CD8-positive, alpha-beta memory T cell (primary cell): ENCODE results near the gene TMEM43. TPM values are rescaled to one million over a fixed set of nuclear protein-coding genes. Genes with fewer than 3 reads are reported as not detected.

Source experiments
- CTCF ChIA-PET: fragments of 350-600 bp; sonication (Branson Sonifier 250); formaldehyde crosslinking; loops from one replicate; lab custom pipeline; 2021; ENCODE audit warnings: antibody characterized with exemption; lab: Charles Lee
- POLR2A ChIA-PET: fragments of 350-600 bp; sonication (Branson Sonifier 250); formaldehyde crosslinking; loops from one replicate; lab custom pipeline; 2021; ENCODE audit warnings: antibody characterized with exemption; lab: Charles Lee
- DNase-seq, 5 donors: peaks; one replicate each; pipeline versions ENCODE4 v3.0.0 to v3.0.0-alpha.2; 2020 to 2022; ENCODE audit warnings: mixed read lengths in 1 of 5
- H3K27ac ChIP-seq: one replicate; pipeline ENCODE4 v1.7.0; 2013; ENCODE audit warnings: low read depth, mild to moderate bottlenecking, low read length, moderate library complexity
- H3K27me3 ChIP-seq: 2 replicates; pipeline ENCODE4 v1.7.0; 2013; ENCODE audit warnings: low read length, mild to moderate bottlenecking; ENCODE audit not compliant: insufficient read depth, poor library complexity, severe bottlenecking
- H3K36me3 ChIP-seq: 2 replicates; pipeline ENCODE4 v1.7.0; 2013; ENCODE audit warnings: mild to moderate bottlenecking, low read length, moderate library complexity; ENCODE audit not compliant: insufficient read depth
- H3K4me1 ChIP-seq: 2 replicates; pipeline ENCODE4 v1.7.0; 2013; ENCODE audit warnings: mild to moderate bottlenecking, low read length, moderate library complexity; ENCODE audit not compliant: insufficient read depth
- H3K4me3 ChIP-seq: 2 replicates; pipeline ENCODE4 v1.7.0; 2013; ENCODE audit warnings: mild to moderate bottlenecking, low read length
- H3K9me3 ChIP-seq: 2 replicates; pipeline ENCODE4 v1.7.0; 2013; ENCODE audit warnings: mild to moderate bottlenecking, low read length
- H3K27ac Mint-ChIP-seq, 8 donors: one replicate each; pipeline ENCODE4 v1.8.0; 2020 to 2021; ENCODE audit warnings: mixed read lengths in 8 of 8, mild to moderate bottlenecking in 6 of 8, inconsistent platforms in 3 of 8, moderate library complexity in 3 of 8
- H3K27me3 Mint-ChIP-seq, 2 donors: one replicate each; pipeline ENCODE4 v1.8.0; 2020 to 2021; ENCODE audit warnings: mixed read lengths in 2 of 2, mild to moderate bottlenecking in 1 of 2, moderate library complexity in 1 of 2
- H3K36me3 Mint-ChIP-seq, 3 donors: one replicate each; pipeline ENCODE4 v1.8.0; 2020 to 2021; ENCODE audit warnings: mixed read lengths in 3 of 3, inconsistent platforms in 1 of 3, mild to moderate bottlenecking in 1 of 3
- H3K4me1 Mint-ChIP-seq, 3 donors: one replicate each; pipeline ENCODE4 v1.8.0; 2020 to 2021; ENCODE audit warnings: mixed read lengths in 3 of 3, inconsistent platforms in 1 of 3, mild to moderate bottlenecking in 1 of 3
- H3K4me3 Mint-ChIP-seq, 7 donors: one replicate each; pipeline ENCODE4 v1.8.0; 2020 to 2021; ENCODE audit warnings: mixed read lengths in 7 of 7, mild to moderate bottlenecking in 6 of 7, moderate library complexity in 4 of 7, inconsistent platforms in 2 of 7
- H3K9me3 Mint-ChIP-seq, 5 donors: one replicate each; pipeline ENCODE4 v1.8.0; 2020 to 2022; ENCODE audit warnings: mixed read lengths in 5 of 5, mild to moderate bottlenecking in 3 of 5, moderate library complexity in 2 of 5, inconsistent platforms in 1 of 5
- polyA plus RNA-seq: library from polyadenylated mRNA; unstranded; fragments of 300-500 nt; fragmentation: Illumina TruSeq; gene quantifications from one replicate; pipeline ENCODE4 v1.2.3, GENCODE V29; 2021
- total RNA-seq, 2 experiments: library from RNA; stranded (reverse); gene quantifications; one replicate each; pipeline ENCODE4 v1.2.3, GENCODE V29; 2021

TMEM43 gene
- total and polyA plus RNA-seq, 3 experiments from 2014 or later: 48.8 to 75.3 (median 49.4) TPM

- peaks cover 5% of the 10 kb centered on the region for H3K36me3 ChIP-seq
Observed at GRCh38 chr3:14141602-14142341, 16.9 kb downstream of the TMEM43 start.

GRCh38 chr3:14142567-14143270 lies 17.9 kb downstream of the TMEM43 start:
- peaks cover 55% of the 10 kb centered on the region for H3K4me1 ChIP-seq
- peak overlapping the region; percentile 94 for H3K27ac ChIP-seq
- H3K36me3 Mint-ChIP-seq: peaks cover 0 to 81% (median 18%) of the 10 kb centered on the region in 3 donors
- ChIA-PET POLR2A (interaction anchor here (1.9 to 2.6 kb wide), 2 partner anchors 18 to 36 kb away, joined by 19 to 20 read pairs; partner anchors contain the start of genes CHCHD4, LSM3, TMEM43 and XPC), CTCF (interaction anchor here (0.7 to 4.4 kb wide), 4 partner anchors 17 to 485 kb away, joined by 3 to 24 read pairs (median 4); partner anchors contain the start of genes LSM3 and XPC)
- peak overlapping the region; percentile 32 to 80 (median 73) for H3K4me3 Mint-ChIP-seq
- no peak overlapping the region for H3K4me3 ChIP-seq
- no peaks in the 10 kb centered on the region for H3K9me3 Mint-ChIP-seq
- peaks cover 14% of the 10 kb centered on the region for H3K36me3 ChIP-seq
- H3K9me3 ChIP-seq: no peaks in the 10 kb centered on the region
- peak; percentile 59 to 84 (median 76) for DNase-seq
- no peaks in the 10 kb centered on the region for H3K27me3 ChIP-seq
- peaks cover 56 to 66% (median 65%) of the 10 kb centered on the region in 3 donors for H3K4me1 Mint-ChIP-seq
- peaks cover 0 to 4% of the 10 kb centered on the region in 2 donors for H3K27me3 Mint-ChIP-seq
- H3K27ac Mint-ChIP-seq: peak overlapping the region; percentile 98 to 100 (median 100)

More at GRCh38 chr3:14141602-14142341, 16.9 kb downstream of the TMEM43 start:
- Histone ChIP-seq H3K4me3 (peak overlapping the region; percentile 17), H3K4me1 (peaks cover 55% of the 10 kb centered on the region), H3K27ac (peak overlapping the region; percentile 94), H3K9me3 (no peaks in the 10 kb centered on the region), H3K27me3 (no peaks in the 10 kb centered on the region)
- peaks cover 54 to 66% (median 65%) of the 10 kb centered on the region in 3 donors for H3K4me1 Mint-ChIP-seq
- H3K27me3 Mint-ChIP-seq: peaks cover 0 to 4% of the 10 kb centered on the region in 2 donors
- peak overlapping the region; percentile 32 to 80 (median 73) for H3K4me3 Mint-ChIP-seq
- H3K27ac Mint-ChIP-seq: peak overlapping the region; percentile 98 to 100 (median 100)
- POLR2A ChIA-PET: interaction anchor here (1.9 to 2.6 kb wide), 2 partner anchors 17 to 37 kb away, joined by 19 to 20 read pairs; partner anchors contain the start of genes CHCHD4, LSM3, TMEM43 and XPC
- H3K9me3 Mint-ChIP-seq: no peaks in the 10 kb centered on the region
- CTCF ChIA-PET: interaction anchor here (0.7 to 4.4 kb wide), 3 partner anchors 16 to 36 kb away, joined by 3 to 24 read pairs (median 4); partner anchors contain the start of genes LSM3 and XPC
- peaks cover 0 to 75% (median 15%) of the 10 kb centered on the region in 3 donors for H3K36me3 Mint-ChIP-seq
- peak in 2 of 5 donors; percentile 12 to 52 for DNase-seq

GRCh38 chr3:14143271-14144225 lies 18.7 kb downstream of the TMEM43 start:
- ChIA-PET POLR2A (interaction anchor here (1.3 to 2.6 kb wide), 6 partner anchors 19 to 508 kb away, joined by 3 to 22 read pairs (median 20); partner anchors contain the start of genes CCDC174, CHCHD4, LSM3 and TMEM43), CTCF (interaction anchor here (1.0 to 4.4 kb wide), 7 partner anchors 19 to 485 kb away, joined by 3 to 24 read pairs (median 5); partner anchors contain the start of genes CHCHD4, LSM3, TMEM43 and XPC)
- Mint-ChIP-seq H3K9me3 (no peaks in the 10 kb centered on the region), H3K27ac (peak overlapping the region; percentile 98 to 100 (median 100)), H3K36me3 (peaks cover 0 to 81% (median 18%) of the 10 kb centered on the region in 3 donors), H3K4me1 (peaks cover 56 to 66% (median 65%) of the 10 kb centered on the region in 3 donors), H3K27me3 (peaks cover 0 to 4% of the 10 kb centered on the region in 2 donors), H3K4me3 (peak overlapping the region; percentile 57 to 91 (median 83))
- peaks cover 14% of the 10 kb centered on the region for H3K36me3 ChIP-seq
- peak in 1 of 5 donors; percentile 41 for DNase-seq
- H3K4me3 ChIP-seq: peak overlapping the region; percentile 10
- H3K27ac ChIP-seq: peak overlapping the region; percentile 94
- no peaks in the 10 kb centered on the region for H3K9me3 ChIP-seq
- peaks cover 55% of the 10 kb centered on the region for H3K4me1 ChIP-seq
- H3K27me3 ChIP-seq: no peaks in the 10 kb centered on the region

GRCh38 chr3:14144423-14145075 lies 19.7 kb downstream of the TMEM43 start:
- Histone ChIP-seq H3K4me1 (peaks cover 55% of the 10 kb centered on the region), H3K4me3 (peak overlapping the region; percentile 10), H3K27me3 (no peaks in the 10 kb centered on the region), H3K27ac (peak overlapping the region; percentile 94), H3K9me3 (no peaks in the 10 kb centered on the region), H3K36me3 (peaks cover 14% of the 10 kb centered on the region)
- peak overlapping the region; percentile 57 to 91 (median 83) for H3K4me3 Mint-ChIP-seq
- peak overlapping the region; percentile 98 to 100 (median 100) for H3K27ac Mint-ChIP-seq
- no peaks in the 10 kb centered on the region for H3K9me3 Mint-ChIP-seq
- peak; percentile 66 to 94 (median 86) for DNase-seq
- CTCF ChIA-PET: interaction anchor here (0.6 to 4.4 kb wide), 9 partner anchors 14 to 486 kb away, joined by 3 to 24 read pairs (median 5); partner anchors contain the start of genes CHCHD4, LSM3, TMEM43 and XPC
- H3K27me3 Mint-ChIP-seq: peaks cover 0 to 4% of the 10 kb centered on the region in 2 donors
- peaks cover 0 to 77% (median 16%) of the 10 kb centered on the region in 3 donors for H3K36me3 Mint-ChIP-seq
- POLR2A ChIA-PET: interaction anchor here (0.5 to 2.0 kb wide), 7 partner anchors 16 to 507 kb away, joined by 3 to 22 read pairs (median 3); partner anchors contain the start of genes CCDC174, CHCHD4, LSM3 and TMEM43
- H3K4me1 Mint-ChIP-seq: peaks cover 56 to 66% (median 65%) of the 10 kb centered on the region in 3 donors

GRCh38 chr3:14145236-14145635 lies 20.4 kb downstream of the TMEM43 start:
- no peaks in the 10 kb centered on the region for H3K9me3 ChIP-seq
- DNase-seq: peak in 1 of 5 donors; percentile 42
- peaks cover 55 to 64% (median 62%) of the 10 kb centered on the region in 3 donors for H3K4me1 Mint-ChIP-seq
- H3K27ac ChIP-seq: peak overlapping the region; percentile 94
- CTCF ChIA-PET: interaction anchor here (0.6 to 4.4 kb wide), 8 partner anchors 13 to 249 kb away, joined by 3 to 24 read pairs (median 4); partner anchors contain the start of genes CHCHD4, LSM3, TMEM43 and XPC
- no peak overlapping the region for H3K4me3 ChIP-seq
- H3K27ac Mint-ChIP-seq: peak overlapping the region; percentile 98 to 100 (median 100)
- H3K9me3 Mint-ChIP-seq: no peaks in the 10 kb centered on the region
- H3K27me3 Mint-ChIP-seq: peaks cover 0 to 4% of the 10 kb centered on the region in 2 donors
- POLR2A ChIA-PET: interaction anchor here (0.5 to 2.0 kb wide), 8 partner anchors 16 to 506 kb away, joined by 3 to 22 read pairs (median 3); partner anchors contain the start of genes CCDC174, CHCHD4, LSM3 and TMEM43
- no peaks in the 10 kb centered on the region for H3K27me3 ChIP-seq
- H3K4me1 ChIP-seq: peaks cover 54% of the 10 kb centered on the region
- H3K36me3 Mint-ChIP-seq: peaks cover 0 to 77% (median 16%) of the 10 kb centered on the region in 3 donors
- peaks cover 14% of the 10 kb centered on the region for H3K36me3 ChIP-seq
- H3K4me3 Mint-ChIP-seq: peak overlapping the region in 4 of 7 donors; percentile 36 to 80 (median 51)
